ENCODE results near the gene SMC2. TPM values are rescaled to one million over a fixed set of nuclear protein-coding genes. Genes with fewer than 3 reads are reported as not detected.
A peak's percentile ranks its signal among the peaks of the same experiment; 100 is the strongest.

Gene SMC2
- total and polyA plus RNA-seq, 11 donors, result 1.9 to 22.9 (median 14.8) TPM

DNA sequence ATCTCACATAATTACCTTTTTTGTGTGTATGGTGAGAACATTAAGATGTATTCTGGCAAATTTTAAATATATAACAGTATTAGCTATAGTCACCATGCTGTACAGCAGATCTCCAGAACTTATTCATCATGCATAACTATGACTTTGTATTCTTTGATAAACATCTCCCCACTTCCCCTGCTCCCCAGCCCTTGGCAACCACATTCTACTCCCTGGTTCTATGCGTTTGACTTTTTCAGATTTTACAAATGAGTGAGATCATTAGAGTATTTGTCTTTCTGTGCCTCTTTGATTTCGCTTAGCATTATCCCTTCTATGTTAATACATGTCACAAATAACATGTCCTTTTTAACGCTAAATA lies 49.4 kb downstream of the SMC2 start:
- Histone ChIP-seq H3K4me3 (no peak overlapping the region), H3K27me3 (no peaks in the 10 kb centered on the region), H3K36me3 (peaks cover 0 to 29% (median 11%) of the 10 kb centered on the region in 9 donors), H3K9me3 (no peaks in the 10 kb centered on the region), H3K27ac (no peak overlapping the region), H3K4me1 (no peaks in the 10 kb centered on the region)
- DNase-seq (no peak), ATAC-seq (no peak)
- WGBS, 4 donors, result 91 to 95% (median 95%) methylated on average over 3 of the region's 3 CpGs
- intact Hi-C loops (cut with DNase I), result no loop called here
- TF ChIP-seq POLR2A (IDR thresholded peaks at IDR 0.05), result no peak

DNA sequence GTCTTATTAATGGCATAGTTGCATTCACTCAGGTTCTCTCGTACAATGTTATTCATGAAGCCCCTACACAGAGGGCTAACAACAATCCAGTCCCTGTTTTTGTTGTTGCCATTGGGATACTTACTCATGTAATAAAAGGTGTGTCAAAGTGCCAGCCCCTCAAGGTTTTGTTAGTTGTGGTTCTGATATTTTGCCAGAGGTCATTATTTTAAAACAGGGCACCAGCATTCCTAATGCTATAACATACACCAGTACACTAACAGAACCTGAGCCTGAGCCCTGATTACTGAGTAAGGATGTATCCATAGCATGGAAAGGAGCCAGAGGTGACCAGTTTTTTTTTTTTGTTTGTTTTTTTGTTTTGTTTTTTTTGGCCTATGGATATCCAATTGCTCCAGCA lies 50.2 kb downstream of the SMC2 start:
- WGBS, 4 donors, result 95 to 100% (median 98%) methylated on average over 1 of the region's 1 CpG
- Histone ChIP-seq H3K36me3 (peaks cover 0 to 21% (median 6%) of the 10 kb centered on the region in 9 donors), H3K9me3 (no peaks in the 10 kb centered on the region), H3K4me3 (no peak overlapping the region), H3K27me3 (no peaks in the 10 kb centered on the region), H3K27ac (no peak overlapping the region), H3K4me1 (no peaks in the 10 kb centered on the region)
- TF ChIP-seq, protein P1, sequence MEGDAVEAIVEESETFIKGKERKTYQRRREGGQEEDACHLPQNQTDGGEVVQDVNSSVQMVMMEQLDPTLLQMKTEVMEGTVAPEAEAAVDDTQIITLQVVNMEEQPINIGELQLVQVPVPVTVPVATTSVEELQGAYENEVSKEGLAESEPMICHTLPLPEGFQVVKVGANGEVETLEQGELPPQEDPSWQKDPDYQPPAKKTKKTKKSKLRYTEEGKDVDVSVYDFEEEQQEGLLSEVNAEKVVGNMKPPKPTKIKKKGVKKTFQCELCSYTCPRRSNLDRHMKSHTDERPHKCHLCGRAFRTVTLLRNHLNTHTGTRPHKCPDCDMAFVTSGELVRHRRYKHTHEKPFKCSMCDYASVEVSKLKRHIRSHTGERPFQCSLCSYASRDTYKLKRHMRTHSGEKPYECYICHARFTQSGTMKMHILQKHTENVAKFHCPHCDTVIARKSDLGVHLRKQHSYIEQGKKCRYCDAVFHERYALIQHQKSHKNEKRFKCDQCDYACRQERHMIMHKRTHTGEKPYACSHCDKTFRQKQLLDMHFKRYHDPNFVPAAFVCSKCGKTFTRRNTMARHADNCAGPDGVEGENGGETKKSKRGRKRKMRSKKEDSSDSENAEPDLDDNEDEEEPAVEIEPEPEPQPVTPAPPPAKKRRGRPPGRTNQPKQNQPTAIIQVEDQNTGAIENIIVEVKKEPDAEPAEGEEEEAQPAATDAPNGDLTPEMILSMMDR (IDR thresholded peaks at IDR 0.05), result no peak
- TF ChIP-seq POLR2A (IDR thresholded peaks at IDR 0.05), result no peak
- ATAC-seq, result no peak
- intact Hi-C loops (cut with DNase I), result no loop called here
- no peak for DNase-seq

DNA sequence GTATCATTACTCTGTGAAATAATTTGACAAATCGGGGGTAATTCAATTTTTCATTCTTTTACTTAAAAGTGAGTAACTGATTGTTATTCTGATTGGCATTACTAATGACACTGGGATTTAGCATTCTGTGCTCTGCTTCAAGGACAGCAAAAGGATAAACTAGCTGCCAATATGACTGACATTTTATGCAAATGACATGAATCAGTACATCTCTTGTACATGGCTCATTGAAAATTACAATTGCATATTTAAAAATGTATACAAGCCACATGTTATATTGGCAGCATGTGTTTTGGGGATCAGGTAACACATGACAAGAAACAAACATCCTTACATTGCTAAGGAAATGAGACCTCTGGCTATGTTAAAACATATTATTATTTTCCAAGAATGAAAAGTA lies 79.0 kb downstream of the SMC2 start:
- ATAC-seq (no peak), DNase-seq (no peak)
- Histone ChIP-seq H3K27ac (no peak overlapping the region), H3K4me3 (no peak overlapping the region), H3K27me3 (no peaks in the 10 kb centered on the region), H3K36me3 (no peaks in the 10 kb centered on the region), H3K9me3 (peaks cover 0 to 3% (median 0%) of the 10 kb centered on the region in 12 donors), H3K4me1 (no peaks in the 10 kb centered on the region)
- 78 to 88% (median 86%) methylated on average over 1 of the region's 1 CpG for WGBS, 4 donors
- intact Hi-C loops (cut with DNase I), result loop anchor here in 3 of 10 donors (10.0 kb wide), 1 partner anchor 212 kb away; no protein-coding TSS in a partner anchor
- no peak for TF ChIP-seq POLR2A (IDR thresholded peaks at IDR 0.05)
- TF ChIP-seq, protein P1 (IDR thresholded peaks at IDR 0.05), result no peak

DNA sequence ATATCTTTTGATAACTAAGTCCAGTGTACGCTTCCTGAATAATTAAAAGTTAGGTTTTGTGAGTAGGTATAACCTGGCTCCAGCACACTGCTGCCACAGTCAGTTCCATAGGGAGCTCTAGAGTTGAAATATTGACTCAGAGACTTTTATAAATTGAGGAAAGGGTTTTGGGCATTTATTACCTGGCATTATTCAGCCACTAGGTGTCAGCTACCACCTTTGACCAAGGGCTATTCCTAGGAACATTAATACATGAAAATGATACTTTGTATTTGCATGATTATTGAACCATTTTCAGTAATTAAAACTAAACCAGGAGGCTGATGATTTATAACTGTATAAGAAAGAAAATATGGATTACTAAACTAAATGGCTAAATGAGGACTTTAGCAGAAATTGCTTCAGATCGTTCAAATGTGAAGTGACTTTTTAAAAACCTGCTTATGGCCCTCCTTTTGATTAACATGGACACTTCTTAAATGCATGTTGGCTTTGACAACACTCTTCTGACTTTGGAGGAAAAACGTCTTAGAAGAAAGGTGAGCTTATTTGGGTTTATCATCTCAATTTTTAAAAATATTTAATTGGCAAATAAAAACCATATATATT lies 83.0 kb downstream of the SMC2 start:
- intact Hi-C loops (cut with DNase I), result loop anchor here in 5 of 10 donors (5.0 to 10.0 kb wide), 3 partner anchors 208 to 565 kb away; no protein-coding TSS in a partner anchor
- TF ChIP-seq POLR2A (IDR thresholded peaks at IDR 0.05), result no peak
- TF ChIP-seq, protein P1 (IDR thresholded peaks at IDR 0.05), result peak in 9 of 12 donors; percentile 10 to 51 (median 34)
- Histone ChIP-seq H3K27ac (no peak overlapping the region), H3K4me1 (no peaks in the 10 kb centered on the region), H3K4me3 (no peak overlapping the region), H3K27me3 (no peaks in the 10 kb centered on the region), H3K9me3 (no peaks in the 10 kb centered on the region), H3K36me3 (no peaks in the 10 kb centered on the region)
- ATAC-seq (no peak), DNase-seq (no peak)
- WGBS, 4 donors, result 60 to 68% (median 65%) methylated on average over 3 of the region's 3 CpGs

DNA sequence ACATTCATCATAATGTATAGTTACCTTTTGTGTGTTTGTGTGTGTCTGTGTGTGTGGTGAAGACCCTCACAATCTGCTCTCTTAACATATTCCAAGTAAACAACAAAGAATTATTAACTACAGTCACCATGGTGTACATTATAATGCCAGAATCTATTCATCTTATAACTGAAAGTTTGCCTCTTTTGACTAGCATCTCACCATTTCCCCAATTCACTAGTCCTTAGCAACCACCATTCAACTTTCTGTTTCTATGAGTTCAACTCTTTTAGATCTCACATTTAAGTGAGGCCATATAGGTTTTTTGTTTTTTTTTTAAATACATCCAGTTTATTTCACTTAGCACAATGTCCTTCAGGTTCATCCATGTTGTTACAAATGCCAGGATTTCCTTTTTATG lies 83.6 kb downstream of the SMC2 start:
- DNase-seq (no peak), ATAC-seq (no peak)
- H3K4me1 ChIP-seq, result no peaks in the 10 kb centered on the region
- no peaks in the 10 kb centered on the region for H3K9me3 ChIP-seq
- no peak overlapping the region for H3K4me3 ChIP-seq
- H3K27ac ChIP-seq, result no peak overlapping the region
- TF ChIP-seq POLR2A (IDR thresholded peaks at IDR 0.05), result no peak
- TF ChIP-seq, protein P1 (IDR thresholded peaks at IDR 0.05), result no peak
- no peaks in the 10 kb centered on the region for H3K36me3 ChIP-seq
- H3K27me3 ChIP-seq, result no peaks in the 10 kb centered on the region
- intact Hi-C loops (cut with DNase I), result loop anchor here in 5 of 10 donors (2.0 to 10.0 kb wide), 4 partner anchors 207 to 565 kb away; no protein-coding TSS in a partner anchor

Data from heart left ventricle (tissue), 16 donors.